LoVo (cell line): Measurements from ENCODE around the gene ACOT7.
A peak's percentile ranks its signal among the peaks of the same experiment; 100 is the strongest.

Experiments
- DNase-seq: peaks from one replicate; pipeline ENCODE4 v3.0.0-alpha.2; 2016; ENCODE audit warnings: low spot score

ACOT7 gene

DNA sequence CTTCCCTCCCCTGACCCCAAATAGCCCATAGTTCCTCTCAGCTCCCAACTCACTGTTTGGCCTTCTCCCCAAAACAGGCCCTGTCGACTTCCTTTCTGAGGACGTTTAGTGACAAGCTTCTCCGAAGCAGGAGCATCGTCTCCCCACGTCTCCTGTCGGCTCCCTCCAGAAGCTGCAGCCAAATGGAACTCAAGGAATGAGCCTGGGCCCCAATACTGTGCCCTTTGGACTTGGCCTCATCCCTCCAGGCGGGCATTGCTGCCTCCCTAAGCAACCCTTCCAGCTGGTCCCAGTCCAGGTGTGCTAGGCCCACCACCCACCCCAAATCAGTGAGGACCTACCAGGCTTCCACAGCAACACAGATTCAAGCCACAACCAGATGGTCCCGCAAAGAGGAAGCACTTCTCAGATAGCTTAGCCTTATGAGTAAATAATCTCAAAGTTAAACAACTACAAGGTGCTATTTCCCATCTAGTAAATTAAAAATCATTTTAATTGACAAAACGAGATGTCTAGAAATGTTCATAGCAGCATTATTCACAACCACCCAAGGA is 33.0 kb downstream of the ACOT7 start:
- no peak for DNase-seq

DNA sequence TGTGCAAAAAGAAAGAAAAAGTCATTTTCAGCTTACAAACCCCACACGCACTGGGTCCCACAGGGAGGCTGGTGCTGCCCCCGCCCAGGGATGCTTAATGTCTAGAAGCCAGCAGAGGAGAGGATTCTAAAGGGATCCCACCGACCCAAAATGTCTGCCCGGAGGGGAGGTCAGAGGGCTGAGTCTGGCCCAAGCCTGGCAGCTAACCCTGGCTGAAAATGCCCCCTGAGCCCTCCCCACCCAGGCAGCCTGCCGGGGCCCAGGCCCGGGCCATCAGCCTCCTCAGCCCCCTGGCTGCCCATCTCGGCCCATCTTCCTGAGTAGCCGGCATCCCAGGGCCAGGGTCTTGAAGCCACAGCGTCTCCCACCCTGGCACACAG is 33.5 kb downstream of the ACOT7 start:
- DNase-seq: no peak

DNA sequence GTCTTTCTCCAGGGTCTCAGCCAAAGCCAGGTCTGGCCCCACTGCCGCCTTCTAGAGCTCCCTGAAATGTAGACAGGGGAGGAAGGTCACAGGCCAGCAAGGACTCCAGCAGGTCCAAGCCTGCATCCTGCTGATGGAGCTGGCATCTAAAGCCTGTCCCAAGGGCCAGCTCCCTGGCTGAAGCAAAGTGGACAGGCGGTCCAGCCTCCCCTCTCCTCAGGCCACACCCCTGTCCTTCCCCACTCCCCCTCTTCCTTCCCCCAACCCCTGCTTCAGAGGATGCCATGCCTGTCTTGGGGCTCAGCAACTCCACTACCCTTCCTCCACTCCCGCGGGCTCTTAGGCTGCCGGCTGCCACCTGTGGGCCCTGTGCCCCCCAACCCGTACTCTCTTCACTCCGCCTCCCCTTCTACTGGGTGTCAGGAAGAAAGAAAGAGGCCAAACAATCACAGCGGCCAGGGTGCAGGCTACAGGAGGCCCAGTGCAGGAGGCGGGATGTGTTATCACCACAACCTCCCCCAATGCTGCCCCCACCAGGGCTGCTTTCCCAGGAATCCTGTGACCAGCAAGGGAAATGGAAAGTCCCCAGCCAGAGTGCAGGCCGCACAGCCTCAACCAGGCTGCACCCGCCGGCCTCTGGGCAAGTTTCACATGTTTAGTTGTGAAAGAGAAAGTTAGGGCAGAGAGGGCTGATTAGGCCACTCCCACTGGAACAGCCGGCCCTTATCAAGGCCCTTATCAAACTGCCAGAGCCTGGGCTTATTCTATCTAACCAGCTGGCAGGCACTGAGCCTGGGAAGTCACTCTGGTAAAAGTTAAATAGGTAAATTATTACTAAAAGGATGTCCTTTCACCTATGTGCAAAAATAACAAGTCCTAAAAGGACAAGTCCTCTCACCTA is 34.1 kb downstream of the ACOT7 start:
- peak; percentile 23 for DNase-seq

DNA sequence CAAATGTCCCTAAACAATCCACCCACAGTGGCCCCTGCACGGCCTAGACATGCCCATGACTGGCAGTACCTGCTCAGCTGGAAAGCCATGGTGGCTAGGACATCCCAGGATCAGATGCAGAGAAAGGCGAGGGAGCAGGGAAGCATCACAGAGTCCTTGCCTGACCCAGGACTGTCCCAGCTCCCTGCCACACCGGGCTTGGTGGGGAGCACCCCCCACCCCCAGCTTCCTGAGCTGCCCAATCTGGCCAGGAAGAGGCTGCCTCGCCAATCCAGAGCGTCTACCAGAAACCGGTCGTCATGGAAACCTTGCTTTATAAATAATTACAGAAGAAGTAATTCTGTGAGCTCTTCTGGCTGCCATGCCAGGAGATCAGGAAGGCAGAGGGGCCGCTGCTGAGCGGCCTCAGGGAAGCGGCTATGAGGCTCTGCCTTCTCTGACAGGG is 34.8 kb downstream of the ACOT7 start:
- no peak for DNase-seq

DNA sequence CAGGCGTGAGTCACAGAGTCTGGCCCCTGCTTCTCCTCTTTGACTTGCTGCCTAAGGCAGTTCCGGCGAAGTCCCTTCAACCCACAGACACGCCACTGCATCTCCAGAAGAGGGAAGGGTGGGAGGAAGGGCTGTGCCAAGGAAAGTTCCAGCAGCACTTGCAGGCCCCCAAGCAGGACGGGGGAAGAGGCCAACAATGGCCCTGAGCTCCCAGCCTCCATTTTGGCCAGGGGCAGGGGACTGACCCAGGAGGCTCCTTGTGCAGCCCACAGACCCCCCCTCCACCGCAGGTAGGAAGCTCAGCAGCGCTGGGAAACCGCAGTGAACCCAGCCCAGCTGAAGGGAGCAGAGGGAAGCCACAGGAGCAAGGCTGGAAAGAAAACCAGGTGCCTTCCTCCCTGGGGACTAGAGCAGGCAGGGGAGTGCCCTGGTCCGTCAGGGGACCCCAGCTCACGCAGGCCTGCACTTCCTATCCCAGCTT is 35.4 kb downstream of the ACOT7 start:
- no peak for DNase-seq

DNA sequence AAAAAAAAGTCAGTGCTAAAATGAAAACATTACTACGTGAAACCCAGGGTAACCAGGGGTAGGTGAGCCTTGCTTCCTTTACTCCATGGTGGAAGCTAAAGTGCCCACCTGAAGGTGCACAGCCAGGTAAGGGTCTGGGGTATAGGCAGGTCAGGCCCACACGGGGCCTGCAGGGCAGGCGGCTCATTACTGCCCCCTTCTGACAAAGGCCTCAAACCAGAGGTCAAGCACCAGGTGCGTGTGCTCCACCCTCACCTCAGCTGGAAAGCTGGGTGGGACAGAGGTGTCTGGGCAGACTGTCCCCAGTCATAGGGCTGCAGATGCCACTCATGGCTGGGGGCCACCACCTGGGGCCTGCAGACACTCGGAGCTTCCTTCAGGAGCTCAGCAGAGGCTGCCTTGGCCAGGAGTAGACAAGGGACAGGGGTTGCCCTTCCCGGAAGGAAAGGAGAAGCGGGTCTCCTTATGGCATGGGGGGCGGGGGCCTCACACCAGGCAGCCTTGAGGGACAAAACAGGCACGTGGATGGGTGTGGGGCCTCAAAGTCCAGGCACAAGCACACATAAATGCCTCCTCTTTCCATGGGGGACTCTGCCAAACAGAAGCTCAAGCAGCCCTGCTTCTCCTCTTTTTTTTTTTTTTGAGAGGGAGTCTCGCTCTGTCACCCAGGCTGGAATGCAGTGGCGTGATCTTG is 36.2 kb downstream of the ACOT7 start:
- no peak for DNase-seq

DNA sequence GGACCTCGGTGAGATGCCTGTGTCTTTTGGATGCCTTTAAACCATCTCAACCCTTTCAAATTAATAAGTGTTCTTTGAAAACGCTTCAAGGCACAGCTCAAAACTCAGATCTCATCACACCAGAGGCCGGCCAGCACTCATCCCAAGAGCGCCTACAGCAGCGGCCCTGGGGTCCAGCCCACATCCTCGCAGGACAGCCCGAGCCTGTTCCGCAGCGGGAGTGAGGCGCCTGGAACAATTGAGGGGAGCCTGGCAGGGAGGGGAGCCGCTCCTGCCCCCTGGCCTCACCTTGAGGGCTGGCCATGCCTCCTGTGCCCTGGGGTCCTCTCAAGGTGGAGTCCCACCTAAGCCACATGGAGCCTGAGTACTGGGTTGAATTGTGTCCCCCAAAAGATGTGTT is 37.9 kb downstream of the ACOT7 start:
- no peak for DNase-seq

DNA sequence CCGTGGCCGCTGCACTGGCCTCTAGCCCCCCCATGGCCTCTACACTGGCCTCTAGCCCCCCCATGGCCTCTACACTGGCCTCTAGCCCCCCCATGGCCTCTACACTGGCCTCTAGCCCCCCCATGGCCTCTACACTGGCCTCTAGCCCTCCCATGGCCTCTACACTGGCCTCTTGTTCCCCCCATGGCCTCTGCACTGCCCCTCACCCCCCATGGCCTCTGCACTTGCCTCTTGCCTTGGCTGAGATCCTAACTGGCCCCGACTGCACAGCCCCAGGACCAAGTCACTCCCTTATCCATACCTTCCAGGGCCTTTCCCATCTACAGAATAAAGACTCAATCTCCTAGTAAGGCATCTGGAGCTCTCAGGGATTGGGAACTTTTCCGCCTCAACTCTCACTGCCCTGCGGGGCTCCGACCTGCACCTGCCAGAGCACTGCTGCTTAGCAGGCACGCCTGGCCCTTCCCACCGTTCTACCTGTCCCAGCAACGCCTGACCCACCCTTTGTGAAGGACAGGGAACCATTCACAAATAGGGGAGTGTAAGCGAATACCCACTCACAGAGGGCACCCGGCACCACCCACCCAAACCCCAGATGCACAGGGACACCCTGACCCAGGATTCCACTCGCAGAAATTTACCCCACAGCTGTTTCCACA is 38.8 kb downstream of the ACOT7 start:
- no peak for DNase-seq

DNA sequence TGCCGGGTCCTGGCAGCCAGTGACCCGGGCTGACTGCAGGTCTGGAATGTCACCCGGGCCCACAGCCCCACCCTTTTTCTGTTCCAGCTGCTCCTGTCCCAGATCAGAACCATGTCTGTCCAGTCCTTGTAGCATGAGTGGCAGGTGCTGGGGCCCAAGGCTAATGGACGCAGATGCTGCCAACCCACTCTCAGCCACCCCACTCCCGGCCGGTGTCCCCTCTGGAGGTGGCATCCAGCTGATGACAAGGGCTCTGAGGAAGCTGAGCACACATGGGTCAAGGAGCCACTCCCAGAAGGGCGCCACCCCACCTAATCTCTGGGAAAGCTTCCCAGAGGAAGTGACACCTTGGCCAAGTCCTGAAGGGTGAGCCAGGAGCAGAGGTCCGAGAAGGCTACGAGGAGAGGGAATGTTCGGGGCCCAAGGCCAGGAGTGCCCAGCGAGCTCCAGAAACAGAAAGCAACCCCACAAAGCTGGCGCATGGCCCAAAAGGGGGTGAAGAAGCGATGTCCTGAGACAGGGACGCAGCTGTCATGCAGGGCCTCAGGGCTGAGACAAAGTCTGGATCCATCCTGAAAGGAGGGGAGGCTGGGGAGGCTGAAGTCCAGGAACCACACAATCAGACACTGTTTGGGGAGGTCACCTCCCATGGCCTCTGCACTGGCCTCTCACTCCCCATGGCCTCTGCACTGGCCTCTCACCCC is 39.5 kb downstream of the ACOT7 start:
- peak; percentile 56 for DNase-seq

DNA sequence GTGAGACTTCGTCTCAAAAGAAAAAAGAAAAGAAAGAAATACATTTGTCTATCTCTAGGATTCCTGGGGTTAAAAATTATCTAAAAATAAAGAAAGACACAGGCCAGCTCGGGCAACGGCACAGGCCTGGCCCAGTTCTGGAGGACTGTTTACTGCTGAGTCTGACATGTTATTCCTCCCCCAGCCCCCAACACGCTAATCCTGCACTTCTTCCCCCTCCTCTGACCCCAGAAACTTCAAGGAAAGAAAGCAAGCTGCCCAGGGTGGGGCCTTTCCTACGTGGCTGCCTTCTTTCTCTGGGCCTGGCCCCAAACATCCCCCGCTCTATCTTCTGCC is 40.0 kb downstream of the ACOT7 start:
- DNase-seq: no peak

DNA sequence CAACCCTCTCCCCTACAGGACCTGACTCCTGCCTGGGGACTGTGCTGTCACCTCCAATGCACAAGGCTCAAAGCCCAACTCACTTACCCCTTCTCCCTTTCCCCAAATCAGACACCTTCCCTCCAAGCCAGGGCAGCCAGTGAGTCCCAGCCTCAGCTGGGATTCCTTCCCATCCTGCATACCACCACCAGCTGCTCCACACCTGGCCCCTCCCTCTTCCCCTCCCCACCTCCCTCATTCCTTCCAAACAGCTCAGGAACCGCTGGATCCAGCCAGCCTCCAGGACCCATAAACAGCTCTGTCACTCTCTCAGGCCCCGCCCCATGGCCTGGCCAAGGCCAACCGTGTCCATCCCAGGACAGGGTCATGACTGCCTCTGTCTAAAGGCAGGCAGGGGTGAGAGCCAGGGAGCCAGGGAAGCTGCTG is 41.4 kb downstream of the ACOT7 start:
- DNase-seq: no peak

DNA sequence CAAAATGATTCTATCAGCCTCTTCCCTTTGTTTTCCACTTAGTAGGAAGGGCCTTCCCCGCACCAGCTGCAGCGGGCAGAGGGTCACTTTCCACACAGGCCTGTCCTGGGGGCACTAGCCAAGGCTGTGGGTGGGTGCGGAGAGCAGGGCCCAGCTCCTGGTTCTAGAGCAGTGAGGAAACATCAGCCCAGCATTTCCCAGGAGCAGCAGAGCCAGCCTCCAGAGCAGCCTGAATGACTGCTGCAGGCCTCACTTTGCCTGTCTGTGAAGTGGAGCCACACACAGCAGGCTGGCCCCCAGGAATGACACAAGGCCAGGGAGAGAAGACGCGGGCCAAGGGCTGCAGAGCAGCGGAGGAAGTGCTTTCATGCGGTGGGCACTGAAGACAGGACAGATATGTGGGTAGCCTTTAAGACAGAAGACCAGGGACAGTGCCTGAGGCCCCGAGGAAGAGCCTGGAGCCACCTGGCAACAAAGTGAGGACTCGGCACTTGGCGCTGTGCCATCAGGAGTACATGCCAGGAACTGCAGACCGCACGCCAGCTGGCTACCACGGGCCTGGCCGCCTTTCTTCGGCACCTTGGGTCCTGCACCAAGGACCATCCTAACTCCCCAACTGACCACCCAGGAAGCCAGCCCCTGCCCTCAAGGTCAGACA is 42.0 kb downstream of the ACOT7 start:
- no peak for DNase-seq

DNA sequence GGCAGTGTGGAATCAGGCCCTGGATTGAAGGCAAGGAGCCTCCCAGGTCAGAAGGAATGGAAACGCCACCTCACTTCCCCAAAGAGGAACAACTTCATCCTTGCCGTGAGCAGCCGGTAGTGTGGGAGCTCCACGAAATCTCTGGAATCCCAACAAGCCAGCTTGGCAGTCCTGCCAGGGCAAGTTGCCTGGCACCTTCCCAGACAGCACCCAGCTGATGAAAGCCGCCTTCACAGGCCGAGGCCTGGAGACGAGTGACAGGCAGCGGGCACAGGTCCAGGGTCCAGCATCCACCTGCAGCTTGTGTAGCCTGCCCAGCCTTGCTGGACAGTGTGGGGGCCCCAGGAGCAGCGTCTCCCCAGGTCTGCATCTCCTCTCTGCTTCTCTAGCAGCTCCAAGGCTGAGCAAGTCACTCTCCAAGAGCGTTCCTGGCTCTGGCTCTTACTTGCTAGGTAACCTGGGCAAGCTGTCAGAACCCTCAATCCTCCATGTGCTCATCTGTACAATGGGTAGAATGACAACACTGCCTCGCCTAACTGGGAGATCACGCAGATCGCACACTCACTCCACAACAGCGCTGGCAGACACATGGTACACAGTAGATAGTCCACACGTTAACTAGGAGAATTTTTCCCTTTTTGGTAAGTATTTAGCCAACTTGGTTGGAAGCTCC is 43.0 kb downstream of the ACOT7 start:
- DNase-seq: no peak

DNA sequence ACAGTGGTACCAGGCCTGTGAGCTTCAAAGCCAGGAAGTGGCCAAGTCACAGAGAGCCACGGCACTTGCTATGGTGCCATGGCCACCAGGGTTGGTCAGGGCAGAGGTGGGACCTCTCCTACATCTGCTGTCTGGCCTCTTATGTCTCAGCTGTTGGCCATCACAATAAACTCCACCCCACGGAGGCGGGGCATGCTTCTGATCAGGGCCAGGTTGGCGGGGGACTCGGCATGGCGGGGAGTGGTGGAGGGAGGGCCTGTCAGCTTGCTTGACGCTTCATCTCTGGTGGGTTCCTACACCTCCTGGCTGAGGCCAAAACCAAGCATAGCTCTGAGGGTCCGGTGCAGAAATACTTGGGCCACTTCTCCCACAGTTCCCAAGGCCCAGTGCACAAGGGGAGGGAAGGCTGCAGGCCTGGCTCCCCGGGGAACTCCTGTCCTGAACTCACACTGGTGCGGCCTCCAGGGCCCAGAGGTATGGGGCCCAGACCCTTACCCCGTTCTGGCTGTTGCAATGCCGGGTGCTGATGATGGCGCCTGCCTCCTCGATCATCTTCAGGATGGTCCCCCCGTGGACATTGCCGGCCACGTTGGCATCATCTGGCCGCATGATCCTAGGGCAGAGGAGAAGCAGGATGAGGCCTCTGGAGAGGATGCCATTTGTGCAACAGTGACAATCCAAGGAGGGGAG is 44.2 kb downstream of the ACOT7 start:
- DNase-seq: no peak

DNA sequence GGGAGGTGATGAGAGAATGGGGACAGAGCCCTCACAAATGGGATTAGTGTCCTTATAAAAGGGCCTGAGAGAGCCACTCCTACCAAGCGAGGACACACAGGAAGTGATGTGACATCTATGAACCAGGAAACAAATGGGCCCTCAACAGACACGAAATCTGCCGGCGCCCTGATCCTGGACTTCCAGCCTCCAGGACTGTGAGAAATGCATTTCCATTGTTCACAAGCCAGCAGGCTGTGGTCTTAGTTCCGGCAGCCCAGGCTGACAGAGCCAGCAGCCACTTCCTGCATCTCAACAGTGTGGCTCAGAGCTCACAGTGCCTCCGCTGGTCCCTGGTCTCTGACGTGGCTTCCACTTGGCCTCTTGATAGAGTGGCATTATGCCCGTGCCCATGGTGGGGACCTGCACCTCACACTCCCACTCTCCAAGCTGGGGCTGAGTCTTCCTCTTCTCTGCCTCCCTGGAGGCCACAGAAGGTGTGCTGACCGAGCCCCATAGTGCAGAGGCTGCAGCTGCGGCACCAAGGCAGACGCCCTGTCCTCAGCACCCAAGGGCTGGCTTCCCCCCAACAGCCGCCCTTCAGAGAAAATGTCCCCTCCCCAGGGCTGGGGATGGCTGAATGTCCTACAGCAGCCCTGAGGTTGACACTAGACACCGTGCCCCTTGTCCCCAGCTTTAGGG is 44.9 kb downstream of the ACOT7 start:
- DNase-seq: no peak

DNA sequence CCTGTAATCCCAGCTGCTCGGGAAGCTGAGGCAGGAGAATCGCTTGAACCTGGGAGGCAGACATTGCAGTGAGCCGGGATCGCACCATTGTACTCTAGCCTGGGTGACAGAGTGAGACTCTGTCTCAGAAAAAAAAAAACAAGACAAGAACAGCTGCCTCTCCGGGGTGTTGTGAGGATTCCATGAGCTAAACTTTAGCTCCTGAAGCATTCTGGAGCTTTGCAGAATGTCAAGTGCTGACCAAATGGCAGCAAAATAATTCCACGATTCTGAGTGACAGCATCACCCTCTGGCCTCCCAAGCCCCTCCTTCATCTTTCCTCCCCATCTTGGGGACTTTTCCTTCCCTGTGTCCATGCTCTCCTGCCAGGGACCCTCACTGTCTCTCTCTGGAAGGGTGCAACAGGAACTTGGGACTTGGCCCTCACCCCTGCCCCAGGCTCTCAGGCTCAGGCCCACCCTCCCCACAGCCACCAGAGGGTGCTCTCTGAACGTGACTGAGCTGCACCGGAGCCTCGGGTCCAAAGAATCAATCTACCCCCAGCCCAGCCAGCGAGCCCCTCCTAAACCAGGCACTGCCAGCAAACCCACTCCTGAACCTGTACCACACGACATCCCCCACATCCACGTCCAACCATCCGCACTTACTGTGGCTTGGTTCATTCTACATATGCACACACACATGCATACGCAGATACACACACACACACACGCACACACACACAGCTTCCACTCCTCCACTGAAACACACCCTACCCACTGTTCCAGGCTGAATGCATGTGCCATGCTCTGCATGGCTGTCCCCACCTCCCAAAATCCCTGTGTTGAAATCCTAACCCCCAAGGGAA is 45.7 kb downstream of the ACOT7 start:
- no peak for DNase-seq

DNA sequence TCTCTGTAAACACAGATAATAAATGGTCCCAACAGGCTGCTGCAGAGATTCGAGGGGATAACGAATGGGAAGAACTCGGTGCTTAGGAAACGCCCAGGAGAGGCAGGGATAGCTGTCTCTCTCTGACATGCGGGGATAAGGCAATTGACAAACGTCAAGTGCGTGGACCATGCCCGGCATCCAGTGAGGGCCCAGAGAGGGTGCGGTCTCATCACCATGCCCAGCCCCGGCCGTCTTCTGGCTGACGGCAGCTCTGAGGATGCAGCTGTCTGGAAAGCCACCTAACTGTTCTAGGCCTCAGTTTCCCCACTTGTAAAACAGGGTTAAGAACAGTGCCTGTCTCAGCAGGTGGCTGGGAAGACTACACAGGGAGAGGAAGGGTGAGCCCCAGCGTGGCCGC is 48.1 kb downstream of the ACOT7 start:
- DNase-seq: no peak

DNA sequence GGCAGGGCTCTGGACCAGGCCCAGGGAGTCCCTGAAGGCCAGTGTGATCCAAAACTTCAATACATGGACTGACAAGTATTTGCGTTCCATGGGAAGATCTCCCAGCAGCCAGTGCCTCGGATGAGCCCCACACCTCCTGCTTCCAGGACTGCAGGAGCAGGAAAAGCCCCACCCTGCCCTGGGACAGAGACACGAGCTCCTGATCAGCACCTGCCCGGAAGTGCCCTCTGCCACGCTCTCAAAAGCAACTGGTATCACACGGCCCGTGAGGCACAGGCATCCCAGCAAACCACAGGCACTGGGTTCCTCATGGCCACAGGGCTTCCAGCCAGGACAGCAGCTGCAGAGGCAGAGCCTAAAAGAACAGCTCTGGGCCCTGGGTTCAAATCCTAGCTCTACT is 48.6 kb downstream of the ACOT7 start:
- DNase-seq: no peak
